BJ (cell line): ENCODE measurements around the gene PKP2. TPM values are rescaled to one million over a fixed set of nuclear protein-coding genes. Genes with fewer than 3 reads are reported as not detected.

Experiments
- CTCF ChIA-PET: fragments of 350-600 bp; formaldehyde crosslinking; extraction: SDS; loops from one replicate; lab custom pipeline; 2021; ENCODE audit warnings: antibody characterized with exemption, inconsistent platforms; lab: Yijun Ruan, JAX
- POLR2A ChIA-PET: fragments of 300-600 bp; sonication (Branson Sonifier 250); formaldehyde crosslinking; extraction: SDS; loops from one replicate; lab custom pipeline; 2021; ENCODE audit warnings: antibody characterized with exemption; lab: Charles Lee
- DNase-seq: peaks from one replicate; pipeline ENCODE4 v3.0.0-alpha.2; 2011; ENCODE audit warnings: low read depth
- H3K27me3 ChIP-seq: 2 replicates; pipeline ENCODE4 v1.6.0; 2011; ENCODE audit warnings: low read length; ENCODE audit not compliant: control insufficient read depth, insufficient read depth
- H3K36me3 ChIP-seq: 2 replicates; pipeline ENCODE4 v1.5.1; 2011; ENCODE audit warnings: low read length; ENCODE audit not compliant: control insufficient read depth, insufficient read depth
- H3K4me3 ChIP-seq: 2 replicates; pipeline ENCODE4 v1.5.1; 2011; ENCODE audit warnings: low read depth, mild to moderate bottlenecking, control low read depth, low read length
- polyA plus RNA-seq: library from polyadenylated mRNA; depleted of rRNA; stranded (reverse); fragments of >200 nt; gene quantifications from 2 replicates; pipeline ENCODE4 v1.2.3, GENCODE V29; 2011
- TF ChIP-seq, protein P1 (sequence below): IDR thresholded peaks from 2 replicates; pipeline ENCODE4 v1.5.1; 2011; ENCODE audit warnings: low read depth, mild to moderate bottlenecking, control low read depth, inconsistent platforms, low read length, moderate library complexity; ENCODE audit not compliant: insufficient read depth

The PKP2 gene
- polyA plus RNA-seq, 1 experiment, result 0.04 TPM

DNA sequence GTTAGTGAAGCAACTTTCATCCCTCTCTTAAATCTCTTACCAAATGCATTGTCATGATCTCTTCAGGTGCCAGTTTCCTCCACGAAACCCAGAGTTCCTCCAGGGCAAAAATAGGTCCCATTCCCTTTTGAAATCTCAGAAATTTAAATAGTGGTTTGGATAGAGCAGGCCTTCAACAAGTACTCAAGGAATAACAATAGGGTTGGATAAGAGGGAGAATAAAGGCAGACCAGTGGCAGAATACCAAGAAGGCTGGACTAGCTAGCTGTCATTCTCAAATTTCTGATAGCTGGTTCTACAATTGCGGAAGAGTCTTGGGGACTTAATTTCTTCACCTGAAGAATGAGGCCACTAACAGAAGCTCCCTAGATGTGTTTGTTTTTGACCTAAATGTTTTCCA lies 62.5 kb downstream of the PKP2 start:
- H3K27me3 ChIP-seq, result no peaks in the 10 kb centered on the region
- no peak overlapping the region for H3K4me3 ChIP-seq
- CTCF ChIA-PET, result interaction anchor here (1.0 kb wide), 1 partner anchor 18 kb away, joined by 3 read pairs; no protein-coding TSS in a partner anchor
- H3K36me3 ChIP-seq, result no peaks in the 10 kb centered on the region
- POLR2A ChIA-PET, result no interaction called here
- no peak for DNase-seq
- TF ChIP-seq, protein P1, sequence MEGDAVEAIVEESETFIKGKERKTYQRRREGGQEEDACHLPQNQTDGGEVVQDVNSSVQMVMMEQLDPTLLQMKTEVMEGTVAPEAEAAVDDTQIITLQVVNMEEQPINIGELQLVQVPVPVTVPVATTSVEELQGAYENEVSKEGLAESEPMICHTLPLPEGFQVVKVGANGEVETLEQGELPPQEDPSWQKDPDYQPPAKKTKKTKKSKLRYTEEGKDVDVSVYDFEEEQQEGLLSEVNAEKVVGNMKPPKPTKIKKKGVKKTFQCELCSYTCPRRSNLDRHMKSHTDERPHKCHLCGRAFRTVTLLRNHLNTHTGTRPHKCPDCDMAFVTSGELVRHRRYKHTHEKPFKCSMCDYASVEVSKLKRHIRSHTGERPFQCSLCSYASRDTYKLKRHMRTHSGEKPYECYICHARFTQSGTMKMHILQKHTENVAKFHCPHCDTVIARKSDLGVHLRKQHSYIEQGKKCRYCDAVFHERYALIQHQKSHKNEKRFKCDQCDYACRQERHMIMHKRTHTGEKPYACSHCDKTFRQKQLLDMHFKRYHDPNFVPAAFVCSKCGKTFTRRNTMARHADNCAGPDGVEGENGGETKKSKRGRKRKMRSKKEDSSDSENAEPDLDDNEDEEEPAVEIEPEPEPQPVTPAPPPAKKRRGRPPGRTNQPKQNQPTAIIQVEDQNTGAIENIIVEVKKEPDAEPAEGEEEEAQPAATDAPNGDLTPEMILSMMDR, result no peak

DNA sequence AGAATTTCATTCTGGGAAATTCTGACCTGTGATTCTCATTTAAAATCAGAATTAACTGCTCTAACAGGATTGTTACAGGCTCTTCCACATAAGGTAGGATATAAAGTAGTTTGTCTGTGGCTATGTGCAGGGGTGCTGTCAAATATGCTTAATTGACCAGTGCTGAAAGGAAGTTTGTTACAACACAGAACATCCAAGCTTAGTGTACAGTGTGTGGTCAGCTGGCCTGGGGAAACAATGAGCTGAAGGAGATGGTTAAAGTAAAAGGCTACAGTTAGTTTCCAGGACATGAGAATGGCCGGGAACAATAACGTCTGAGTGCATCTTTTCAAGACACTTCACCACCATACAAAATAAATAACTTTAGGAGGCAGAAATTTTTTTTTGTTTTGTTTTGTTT lies 68.0 kb downstream of the PKP2 start:
- TF ChIP-seq, protein P1, result no peak
- H3K36me3 ChIP-seq, result no peaks in the 10 kb centered on the region
- no peaks in the 10 kb centered on the region for H3K27me3 ChIP-seq
- no peak overlapping the region for H3K4me3 ChIP-seq
- DNase-seq, result no peak
- ChIA-PET CTCF (no interaction called here), POLR2A (no interaction called here)

DNA sequence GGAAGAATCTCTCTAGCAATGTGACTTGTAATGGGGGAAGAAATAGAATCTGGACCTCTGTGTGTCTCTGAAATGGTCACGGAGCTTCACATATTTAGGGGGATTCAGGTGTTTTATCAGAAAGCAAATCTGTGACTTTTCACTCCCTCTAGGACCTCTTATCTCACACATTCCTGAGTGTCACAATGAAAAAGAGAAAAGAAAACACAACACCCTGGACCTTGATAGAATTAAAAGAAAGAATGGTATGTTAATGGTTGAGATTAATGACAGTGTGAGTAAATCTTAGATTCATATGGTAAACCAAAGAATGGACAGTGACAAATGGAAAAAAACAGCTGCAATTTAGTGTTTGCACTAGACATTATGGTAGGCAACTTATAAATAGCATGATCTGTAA lies 68.5 kb downstream of the PKP2 start:
- Histone ChIP-seq H3K27me3 (no peaks in the 10 kb centered on the region), H3K36me3 (no peaks in the 10 kb centered on the region), H3K4me3 (no peak overlapping the region)
- ChIA-PET POLR2A (no interaction called here), CTCF (no interaction called here)
- no peak for DNase-seq
- TF ChIP-seq, protein P1, result no peak

DNA sequence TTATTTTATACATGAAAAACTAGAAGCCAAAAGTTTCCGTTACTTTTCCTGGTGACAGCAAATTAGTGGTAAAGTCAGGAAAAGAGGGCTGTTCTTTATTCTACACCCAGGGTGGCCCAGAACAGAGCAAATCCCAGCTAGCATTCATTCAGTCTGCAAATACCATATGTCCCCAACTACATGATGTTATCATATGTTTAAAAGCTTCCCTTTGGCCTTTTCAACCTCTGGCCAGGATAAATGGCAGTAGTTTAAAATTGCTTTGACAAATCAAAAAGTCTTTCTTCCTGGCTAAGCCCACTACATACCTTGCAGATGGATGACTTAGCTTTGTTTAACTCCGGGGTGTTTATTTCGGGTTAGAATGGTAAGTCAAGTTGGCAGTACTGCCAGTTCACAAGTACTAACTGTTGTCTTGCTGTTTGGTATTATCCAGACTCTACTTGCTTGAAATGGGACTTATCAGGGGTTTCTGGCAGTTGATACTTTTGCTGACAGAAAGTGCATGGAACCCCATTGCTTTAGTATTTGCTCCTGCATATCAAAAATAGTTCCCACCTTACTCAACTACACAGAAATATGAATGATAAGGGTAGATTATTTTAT lies 69.7 kb downstream of the PKP2 start:
- POLR2A ChIA-PET, result interaction anchor here (0.6 kb wide), 1 partner anchor 464 kb away, joined by 3 read pairs; no protein-coding TSS in a partner anchor
- Histone ChIP-seq H3K36me3 (no peaks in the 10 kb centered on the region), H3K27me3 (no peaks in the 10 kb centered on the region), H3K4me3 (no peak overlapping the region)
- CTCF ChIA-PET, result no interaction called here
- no peak for DNase-seq
- TF ChIP-seq, protein P1, result no peak

DNA sequence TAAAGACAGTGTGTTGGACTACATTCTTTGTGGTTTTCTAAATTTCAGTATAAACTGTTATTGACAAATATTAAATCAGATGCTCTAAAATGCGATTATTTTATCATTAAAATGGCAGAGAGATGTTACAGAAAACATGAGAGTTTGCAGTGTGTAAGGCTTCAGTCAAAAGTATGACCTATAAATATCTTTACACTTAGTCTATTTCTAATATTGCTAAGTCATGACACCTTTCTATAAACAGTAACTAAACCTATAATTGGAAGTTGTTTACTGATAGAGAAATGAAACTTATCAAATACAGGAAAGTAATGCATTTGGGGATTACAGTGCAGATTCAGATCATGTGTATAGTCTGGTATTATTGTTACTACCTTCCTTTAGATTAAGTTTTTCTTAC lies 72.0 kb downstream of the PKP2 start:
- Histone ChIP-seq H3K27me3 (no peaks in the 10 kb centered on the region), H3K36me3 (no peaks in the 10 kb centered on the region), H3K4me3 (no peak overlapping the region)
- no peak for DNase-seq
- TF ChIP-seq, protein P1, result no peak
- ChIA-PET CTCF (no interaction called here), POLR2A (no interaction called here)
